ENCODE data around the gene THRA.
A peak's percentile ranks its signal among the peaks of the same experiment; 100 is the strongest.
"Not testable (repeated sequence)": the region's sequence is repeated elsewhere in the genome, so short reads cannot be mapped to it uniquely, and the experiment has no call there.

The THRA gene

GRCh38 chr17:40113110-40113906, 50.5 kb downstream of the THRA start:
- DNase-seq: peak; percentile 62 to 90

GRCh38 chr17:40113907-40114245, 51.1 kb downstream of the THRA start:
- no peak for DNase-seq

- no peak for DNase-seq
Measured at GRCh38 chr17:40115101-40115436, 52.3 kb downstream of the THRA start.

GRCh38 chr17:40121181-40122135, 58.7 kb downstream of the THRA start, which contains the start of gene MSL1:
TSS of gene MSL1 (plus strand) at chr17:40121971. CDS start at chr17:40122613, 642 bp downstream.
- peak; percentile 64 to 70 for DNase-seq

GRCh38 chr17:40122136-40122998, 59.6 kb downstream of the THRA start:
- DNase-seq: peak in 1 of 2 donors; percentile 47

GRCh38 chr17:40122999-40123810, 60.4 kb downstream of the THRA start:
- peak in 1 of 2 donors; percentile 22 for DNase-seq

GRCh38 chr17:40123811-40124114, 61.0 kb downstream of the THRA start:
- DNase-seq: no peak

- DNase-seq: no peak
Measured at GRCh38 chr17:40124279-40125141, 61.7 kb downstream of the THRA start.

GRCh38 chr17:40129498-40129897, 66.7 kb downstream of the THRA start:
- no peak for DNase-seq

- peak in 1 of 2 donors; percentile 9 for DNase-seq
Measured at GRCh38 chr17:40130352-40131042, 67.7 kb downstream of the THRA start.

- no peak for DNase-seq
Measured at GRCh38 chr17:40134184-40134583, 71.4 kb downstream of the THRA start.

- no peak for DNase-seq
Measured at GRCh38 chr17:40135817-40136216, 73.1 kb downstream of the THRA start.

- DNase-seq: no peak
Measured at GRCh38 chr17:40139566-40140058, 76.8 kb downstream of the THRA start.

GRCh38 chr17:40143166-40143565, 80.4 kb downstream of the THRA start:
- DNase-seq: not testable (repeated sequence)

All from bone marrow (tissue), 2 donors.